Natural killer cell treated with Interleukin-12 subunit alpha and Interleukin-12 subunit beta and Interleukin-15 and Interleukin-18, amount 100 ng/mL, for 72 hours (primary cell): ENCODE measurements around the gene IPO4. TPM values are rescaled to one million over a fixed set of nuclear protein-coding genes. Genes with fewer than 3 reads are reported as not detected.

ENCODE experiments used
- ATAC-seq, 2 donors: fragments of 150-1000 bp; cut with Tn5 transposase in 1 of 2; sonication (Bioruptor Pico), chemical (Tn5 transposase) in 1 of 2; 2 replicates each; pipeline ENCODE4 v1.10.0; 2021
- DNase-seq: peaks from one replicate; pipeline ENCODE4 v3.0.0; 2022; ENCODE audit warnings: low spot score
- H3K27ac Mint-ChIP-seq, 2 donors: 1 replicate in 1 of 2; 2 replicates in 1 of 2; pipeline ENCODE4 v1.8.0; 2022; ENCODE audit warnings: mixed read lengths in 2 of 2, mild to moderate bottlenecking in 1 of 2, moderate library complexity in 1 of 2
- H3K27me3 Mint-ChIP-seq, 2 donors: 1 replicate in 1 of 2; 2 replicates in 1 of 2; pipeline ENCODE4 v1.8.0; 2022; ENCODE audit warnings: mixed read lengths in 2 of 2
- H3K36me3 Mint-ChIP-seq: one replicate; pipeline ENCODE4 v1.8.0; 2022; ENCODE audit warnings: mixed read lengths
- H3K4me1 Mint-ChIP-seq, 2 donors: 1 replicate in 1 of 2; 2 replicates in 1 of 2; pipeline ENCODE4 v1.8.0; 2022; ENCODE audit warnings: low read depth in 2 of 2, mixed read lengths in 2 of 2, mild to moderate bottlenecking in 1 of 2
- H3K4me3 Mint-ChIP-seq: one replicate; pipeline ENCODE4 v1.8.0; 2022; ENCODE audit warnings: mixed read lengths
- H3K9me3 Mint-ChIP-seq: 2 replicates; pipeline ENCODE4 v1.8.0; 2022; ENCODE audit warnings: mixed read lengths
- total RNA-seq, 2 donors: library from RNA; stranded (reverse); gene quantifications; one replicate each; pipeline ENCODE4 v1.2.3, GENCODE V29; 2022

Gene IPO4
- total RNA-seq, result 100 to 1,000 TPM in 1 of 2 donors, 10 to 100 TPM in 1; 52.8 to 145 TPM

GRCh38 chr14:24188251-24189058 is at the start of gene IPO4:
TSS of gene IPO4 (minus strand) at chr14:24188816. CDS start at chr14:24188787, 29 bp downstream.
- Mint-ChIP-seq H3K36me3 (peaks cover 13% of the 10 kb centered on the region), H3K9me3 (no peaks in the 10 kb centered on the region), H3K27ac (peak within 1 kb of the TSS; percentile 76 to 85), H3K27me3 (no peaks in the 10 kb centered on the region), H3K4me1 (peaks cover 30 to 31% of the 10 kb centered on the region in 2 donors), H3K4me3 (peak within 1 kb of the TSS; percentile 91)
- DNase-seq, result peak; percentile 95
- ATAC-seq, result peak; percentile 94 to 95

GRCh38 chr14:24238123-24238522 is 49.5 kb upstream of the IPO4 start:
- peaks cover 64 to 75% of the 10 kb centered on the region in 2 donors for H3K4me1 Mint-ChIP-seq
- DNase-seq (no peak), ATAC-seq (no peak)
- H3K27me3 Mint-ChIP-seq, result no peaks in the 10 kb centered on the region
- H3K9me3 Mint-ChIP-seq, result no peaks in the 10 kb centered on the region
- H3K27ac Mint-ChIP-seq, result peak overlapping the region; percentile 94 to 96
- peaks cover 41% of the 10 kb centered on the region for H3K36me3 Mint-ChIP-seq
- no peak overlapping the region for H3K4me3 Mint-ChIP-seq

- no peak for DNase-seq
- peak overlapping the region; percentile 94 to 96 for H3K27ac Mint-ChIP-seq
- ATAC-seq, result no peak
- no peak overlapping the region for H3K4me3 Mint-ChIP-seq
- H3K9me3 Mint-ChIP-seq, result no peaks in the 10 kb centered on the region
- no peaks in the 10 kb centered on the region for H3K27me3 Mint-ChIP-seq
- peaks cover 66 to 79% of the 10 kb centered on the region in 2 donors for H3K4me1 Mint-ChIP-seq
- H3K36me3 Mint-ChIP-seq, result peaks cover 41% of the 10 kb centered on the region
These were observed 48.9 kb upstream of the IPO4 start for GRCh38 chr14:24237463-24237955.

GRCh38 chr14:24236689-24237462 is 48.3 kb upstream of the IPO4 start:
- no peak overlapping the region for H3K4me3 Mint-ChIP-seq
- no peaks in the 10 kb centered on the region for H3K9me3 Mint-ChIP-seq
- no peak for ATAC-seq
- H3K27ac Mint-ChIP-seq, result peak overlapping the region; percentile 94 to 96
- no peaks in the 10 kb centered on the region for H3K27me3 Mint-ChIP-seq
- H3K4me1 Mint-ChIP-seq, result peaks cover 64 to 75% of the 10 kb centered on the region in 2 donors
- no peak for DNase-seq
- H3K36me3 Mint-ChIP-seq, result peaks cover 41% of the 10 kb centered on the region

- Mint-ChIP-seq H3K4me3 (peak overlapping the region; percentile 23), H3K36me3 (peaks cover 41% of the 10 kb centered on the region), H3K4me1 (peaks cover 62 to 79% of the 10 kb centered on the region in 2 donors), H3K27ac (peak overlapping the region; percentile 29 to 31), H3K9me3 (no peaks in the 10 kb centered on the region), H3K27me3 (no peaks in the 10 kb centered on the region)
- ATAC-seq, result no peak
- DNase-seq, result no peak
These were observed 47.4 kb upstream of the IPO4 start for GRCh38 chr14:24235804-24236688.

- Mint-ChIP-seq H3K27me3 (no peaks in the 10 kb centered on the region), H3K4me1 (peaks cover 47 to 64% of the 10 kb centered on the region in 2 donors), H3K4me3 (peak overlapping the region; percentile 91), H3K27ac (peak overlapping the region; percentile 68 to 95), H3K9me3 (no peaks in the 10 kb centered on the region), H3K36me3 (peaks cover 36% of the 10 kb centered on the region)
- ATAC-seq (no peak), DNase-seq (no peak)
These were observed 45.7 kb upstream of the IPO4 start for GRCh38 chr14:24234095-24235005.

- Mint-ChIP-seq H3K4me1 (peaks cover 44 to 56% of the 10 kb centered on the region in 2 donors), H3K27me3 (no peaks in the 10 kb centered on the region), H3K27ac (peak overlapping the region; percentile 68 to 95), H3K4me3 (peak overlapping the region; percentile 91), H3K36me3 (peaks cover 28% of the 10 kb centered on the region), H3K9me3 (no peaks in the 10 kb centered on the region)
- ATAC-seq (no peak), DNase-seq (no peak)
These were observed 44.9 kb upstream of the IPO4 start for GRCh38 chr14:24233538-24233866.

- Mint-ChIP-seq H3K9me3 (no peaks in the 10 kb centered on the region), H3K36me3 (peaks cover 25% of the 10 kb centered on the region), H3K27ac (peak within 1 kb of the TSS; percentile 68 to 95), H3K4me1 (peaks cover 39 to 53% of the 10 kb centered on the region in 2 donors), H3K27me3 (no peaks in the 10 kb centered on the region), H3K4me3 (peak within 1 kb of the TSS; percentile 91)
- peak; percentile 69 to 77 for ATAC-seq
- DNase-seq, result no peak
These were observed 44.3 kb upstream of the IPO4 start, which contains the start of gene GMPR2 for GRCh38 chr14:24232645-24233537. TSS of gene GMPR2 (plus strand) at chr14:24232929. CDS start at chr14:24233254, 325 bp downstream.

- no peaks in the 10 kb centered on the region for H3K27me3 Mint-ChIP-seq
- DNase-seq (peak; percentile 94), ATAC-seq (peak; percentile 92 to 96)
- peaks cover 23% of the 10 kb centered on the region for H3K36me3 Mint-ChIP-seq
- H3K9me3 Mint-ChIP-seq, result no peaks in the 10 kb centered on the region
- peak within 1 kb of the TSS; percentile 91 for H3K4me3 Mint-ChIP-seq
- peak within 1 kb of the TSS; percentile 68 to 95 for H3K27ac Mint-ChIP-seq
- H3K4me1 Mint-ChIP-seq, result peaks cover 37 to 50% of the 10 kb centered on the region in 2 donors
These were observed 43.6 kb upstream of the IPO4 start, which contains the start of gene NEDD8 for GRCh38 chr14:24232121-24232644. TSS of gene NEDD8 (minus strand) at chr14:24232367. CDS start at chr14:24232267, 100 bp downstream.

- peak overlapping the region; percentile 91 for H3K4me3 Mint-ChIP-seq
- peaks cover 20% of the 10 kb centered on the region for H3K36me3 Mint-ChIP-seq
- H3K27ac Mint-ChIP-seq, result peak overlapping the region; percentile 68 to 95
- H3K4me1 Mint-ChIP-seq, result peaks cover 34 to 49% of the 10 kb centered on the region in 2 donors
- no peak for DNase-seq
- H3K9me3 Mint-ChIP-seq, result no peaks in the 10 kb centered on the region
- no peaks in the 10 kb centered on the region for H3K27me3 Mint-ChIP-seq
- peak in 1 of 2 donors; percentile 37 for ATAC-seq
These were observed 42.9 kb upstream of the IPO4 start for GRCh38 chr14:24231263-24232120.

GRCh38 chr14:24228902-24229301 is 40.3 kb upstream of the IPO4 start:
- Mint-ChIP-seq H3K4me1 (peaks cover 18 to 29% of the 10 kb centered on the region in 2 donors), H3K36me3 (peaks cover 12% of the 10 kb centered on the region), H3K27ac (no peak overlapping the region), H3K4me3 (no peak overlapping the region), H3K9me3 (no peaks in the 10 kb centered on the region), H3K27me3 (no peaks in the 10 kb centered on the region)
- ATAC-seq, result no peak
- no peak for DNase-seq
